K562 (cell line): Measurements from ENCODE around the gene UNC93B1. TPM values are rescaled to one million over a fixed set of nuclear protein-coding genes. Genes with fewer than 3 reads are reported as not detected.

Experiments used
- ATF1 ChIP-seq, 2 experiments: fragments of 450-650 bp in 1 of 2; IDR thresholded peaks; 2 replicates each; pipeline ENCODE4 v1.6.1; 2016; ENCODE audit warnings: missing compliant biosample characterization in 1 of 2, missing genetic modification characterization in 1 of 2
- HCFC1 ChIP-seq: IDR thresholded peaks from 2 replicates; pipeline ENCODE4 v1.6.1; 2012; ENCODE audit warnings: low read depth, low read length, improper control_type of control experiment
- HMG20B ChIP-seq: fragments of 250-450 bp; sonication (Bioruptor Pico); IDR thresholded peaks from 2 replicates; pipeline ENCODE4 v1.5.0; 2021; ENCODE audit warnings: mild to moderate bottlenecking
- MAZ ChIP-seq, 2 experiments: fragments of 450-650 bp in 1 of 2; sonication (generic) in 1 of 2; formaldehyde crosslinking; IDR thresholded peaks in 1 of 2; conservative IDR thresholded peaks in 1 of 2; 2 replicates each; pipeline versions ENCODE4 v1.4.0 to v1.5.0; 2020; ENCODE audit warnings: mild to moderate bottlenecking in 1 of 2, missing genetic modification reagents in 1 of 2
- NCOR1 ChIP-seq: fragments of 450-650 bp; IDR thresholded peaks from 2 replicates; pipeline ENCODE4 v1.6.1; 2016; ENCODE audit warnings: mild to moderate bottlenecking, moderate library complexity
- NFXL1 ChIP-seq: fragments of 450-650 bp; formaldehyde crosslinking; IDR thresholded peaks from 2 replicates; pipeline ENCODE4 v1.4.0; 2021; ENCODE audit warnings: mild to moderate bottlenecking
- NR1H2 ChIP-seq: sonication (generic); formaldehyde crosslinking; IDR thresholded peaks from 2 replicates; pipeline ENCODE4 v1.4.0; 2020; ENCODE audit warnings: mild to moderate bottlenecking, missing genetic modification reagents
- NR2C1 ChIP-seq, 2 experiments: fragments of 450-650 bp; IDR thresholded peaks; 2 replicates each; pipeline ENCODE4 v1.6.1; 2017; ENCODE audit warnings: mild to moderate bottlenecking in 2 of 2, antibody characterized with exemption in 1 of 2, inconsistent platforms in 1 of 2, missing compliant biosample characterization in 1 of 2, missing genetic modification characterization in 1 of 2
- NR3C1 ChIP-seq: sonication (generic); formaldehyde crosslinking; IDR thresholded peaks from 2 replicates; pipeline ENCODE4 v1.8.1; 2022; ENCODE audit warnings: missing genetic modification reagents
- POLR2A ChIP-seq: fragments of 450-650 bp; conservative IDR thresholded peaks from 2 replicates; pipeline ENCODE4 v1.6.1; 2016
- POLR2B ChIP-seq: fragments of 450-650 bp; IDR thresholded peaks from 2 replicates; pipeline ENCODE4 v1.6.1; 2018; ENCODE audit warnings: low read depth; ENCODE audit not compliant: partially characterized antibody
- RNF2 ChIP-seq: sonication (generic); IDR thresholded peaks from 2 replicates; pipeline ENCODE4 v1.6.1; 2016
- SIN3A ChIP-seq, 2 experiments: fragments of 150-350 bp in 1 of 2; IDR thresholded peaks; 2 replicates each; pipeline ENCODE4 v1.6.1; 2011 to 2016; ENCODE audit warnings: borderline replicate concordance in 2 of 2, low read depth in 2 of 2, low read length in 2 of 2, mild to moderate bottlenecking in 2 of 2, moderate library complexity in 2 of 2; ENCODE audit not compliant: control insufficient read depth in 1 of 2
- SLC30A9 ChIP-seq: fragments of 250-450 bp; sonication (Bioruptor Pico); IDR thresholded peaks from 2 replicates; pipeline ENCODE4 v1.8.0; 2022; ENCODE audit warnings: mild to moderate bottlenecking, moderate library complexity
- SMAD1 ChIP-seq: fragments of 150-350 bp; IDR thresholded peaks from 2 replicates; pipeline ENCODE4 v1.6.1; 2014; ENCODE audit warnings: low read length, low read depth; ENCODE audit not compliant: partially characterized antibody
- SNIP1 ChIP-seq: fragments of 450-650 bp; IDR thresholded peaks from 2 replicates; pipeline ENCODE4 v1.7.1; 2017; ENCODE audit warnings: low read depth, mild to moderate bottlenecking
- ZFPM2 ChIP-seq: fragments of 250-450 bp; sonication (Bioruptor Pico); IDR thresholded peaks from 2 replicates; pipeline ENCODE4 v1.5.1; 2022; ENCODE audit warnings: mild to moderate bottlenecking
- ZNF589 ChIP-seq: fragments of 200-800 bp; sonication (Bioruptor generic); IDR thresholded peaks from 2 replicates; pipeline ENCODE4 v1.6.1; 2016; ENCODE audit warnings: low read depth, missing genetic modification characterization, missing compliant biosample characterization
- polyA plus RNA-seq, 8 experiments: library from polyadenylated mRNA; depleted of rRNA in 4 of 8; stranded (reverse) in 5 of 8; unstranded in 3 of 8; fragments of >200 nt; fragmentation: Nextera tagmentation in 2 of 8; fragmentation: Illumina TruSeq in 1 of 8; extraction: Ambion mirVana in 2 of 8; extraction: Trizol in 1 of 8; gene quantifications; 2 replicates each; pipeline versions ENCODE4 v1.2.1 to v1.2.3, GENCODE V29; 2011 to 2014; ENCODE audit warnings: inconsistent platforms in 1 of 8, missing spikeins in 1 of 8
- total RNA-seq, 7 experiments: library from RNA; depleted of rRNA in 6 of 7; stranded (reverse); fragments of >200 nt in 6 of 7; fragmentation: Illumina TruSeq in 2 of 7; extraction: Trizol in 2 of 7; gene quantifications; 2 replicates each; pipeline versions ENCODE4 v1.2.1 to v1.2.3, GENCODE V29; 2011 to 2021; ENCODE audit warnings: low replicate concordance in 1 of 7
- TF ChIP-seq, protein P1 (sequence below): fragments of 450-650 bp; formaldehyde crosslinking; IDR thresholded peaks from 2 replicates; pipeline ENCODE4 v1.4.0; 2020; ENCODE audit warnings: mild to moderate bottlenecking, moderate library complexity
- TF ChIP-seq, protein P2 (sequence below): fragments of 450-650 bp; formaldehyde crosslinking; IDR thresholded peaks from 2 replicates; pipeline ENCODE4 v1.4.0; 2020; ENCODE audit warnings: mild to moderate bottlenecking, moderate library complexity
- TF ChIP-seq, protein P3 (sequence below): sonication (generic); formaldehyde crosslinking; IDR thresholded peaks from 2 replicates; pipeline ENCODE4 v1.8.1; 2023; ENCODE audit warnings: mild to moderate bottlenecking, missing genetic modification reagents, moderate library complexity

UNC93B1 gene
- total and polyA plus RNA-seq, 9 of the 15 experiments (the other 6 are each of a cell fraction or from before 2014, with no cell fraction given), result 0.10 to 13.6 (median 6.5) TPM

GRCh38 chr11:68011051-68011943 is 7.4 kb upstream of the UNC93B1 start (continued):
- TF ChIP-seq SIN3A (IDR thresholded peaks at IDR 0.05; ENCODE audit: borderline replicate concordance in 2 of 2, control insufficient read depth in 1 of 2, low read depth in 2 of 2, low read length in 2 of 2) (no peak), NR1H2 (CRISPR knock-in tag) (no peak), ZNF589 (CRISPR knock-in tag) (no peak), HMG20B (CRISPR knock-in tag) (no peak), POLR2B (no peak), NR2C1 (IDR thresholded peaks at IDR 0.05) (no peak), NR2C1 (tag; IDR thresholded peaks at IDR 0.05) (peak; percentile 69), HCFC1 (no peak), NCOR1 (no peak), SLC30A9 (CRISPR knock-in tag) (no peak), NR3C1 (CRISPR knock-in tag) (no peak), RNF2 (no peak), SNIP1 (no peak), POLR2A (no peak), NFXL1 (0 out of 2 replicates have a peak, but pooled peaks have one; percentile 59), ATF1 (CRISPR knock-in tag; IDR thresholded peaks at IDR 0.05) (no peak), ATF1 (tag; IDR thresholded peaks at IDR 0.05) (no peak), MAZ (CRISPR knock-in tag; conservative IDR thresholded peaks at IDR 0.05 in 1 of 2, IDR thresholded peaks at IDR 0.05 in 1 of 2) (0 out of 4 replicates have a peak, but pooled peaks of 1 of the 2 experiments have one; percentile 22), SMAD1 (no peak), ZFPM2 (no peak)
- TF ChIP-seq, protein P1, sequence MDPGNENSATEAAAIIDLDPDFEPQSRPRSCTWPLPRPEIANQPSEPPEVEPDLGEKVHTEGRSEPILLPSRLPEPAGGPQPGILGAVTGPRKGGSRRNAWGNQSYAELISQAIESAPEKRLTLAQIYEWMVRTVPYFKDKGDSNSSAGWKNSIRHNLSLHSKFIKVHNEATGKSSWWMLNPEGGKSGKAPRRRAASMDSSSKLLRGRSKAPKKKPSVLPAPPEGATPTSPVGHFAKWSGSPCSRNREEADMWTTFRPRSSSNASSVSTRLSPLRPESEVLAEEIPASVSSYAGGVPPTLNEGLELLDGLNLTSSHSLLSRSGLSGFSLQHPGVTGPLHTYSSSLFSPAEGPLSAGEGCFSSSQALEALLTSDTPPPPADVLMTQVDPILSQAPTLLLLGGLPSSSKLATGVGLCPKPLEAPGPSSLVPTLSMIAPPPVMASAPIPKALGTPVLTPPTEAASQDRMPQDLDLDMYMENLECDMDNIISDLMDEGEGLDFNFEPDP, result no peak
- TF ChIP-seq, protein P2, sequence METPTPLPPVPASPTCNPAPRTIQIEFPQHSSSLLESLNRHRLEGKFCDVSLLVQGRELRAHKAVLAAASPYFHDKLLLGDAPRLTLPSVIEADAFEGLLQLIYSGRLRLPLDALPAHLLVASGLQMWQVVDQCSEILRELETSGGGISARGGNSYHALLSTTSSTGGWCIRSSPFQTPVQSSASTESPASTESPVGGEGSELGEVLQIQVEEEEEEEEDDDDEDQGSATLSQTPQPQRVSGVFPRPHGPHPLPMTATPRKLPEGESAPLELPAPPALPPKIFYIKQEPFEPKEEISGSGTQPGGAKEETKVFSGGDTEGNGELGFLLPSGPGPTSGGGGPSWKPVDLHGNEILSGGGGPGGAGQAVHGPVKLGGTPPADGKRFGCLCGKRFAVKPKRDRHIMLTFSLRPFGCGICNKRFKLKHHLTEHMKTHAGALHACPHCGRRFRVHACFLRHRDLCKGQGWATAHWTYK (CRISPR knock-in tag), result peak; percentile 68; the same call in 1 of the 2 replicates
- TF ChIP-seq, protein P3, sequence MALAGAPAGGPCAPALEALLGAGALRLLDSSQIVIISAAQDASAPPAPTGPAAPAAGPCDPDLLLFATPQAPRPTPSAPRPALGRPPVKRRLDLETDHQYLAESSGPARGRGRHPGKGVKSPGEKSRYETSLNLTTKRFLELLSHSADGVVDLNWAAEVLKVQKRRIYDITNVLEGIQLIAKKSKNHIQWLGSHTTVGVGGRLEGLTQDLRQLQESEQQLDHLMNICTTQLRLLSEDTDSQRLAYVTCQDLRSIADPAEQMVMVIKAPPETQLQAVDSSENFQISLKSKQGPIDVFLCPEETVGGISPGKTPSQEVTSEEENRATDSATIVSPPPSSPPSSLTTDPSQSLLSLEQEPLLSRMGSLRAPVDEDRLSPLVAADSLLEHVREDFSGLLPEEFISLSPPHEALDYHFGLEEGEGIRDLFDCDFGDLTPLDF (CRISPR knock-in tag), result no peak
